ENCODE results near the gene ABCD1.
"Not testable (repeated sequence)": the region's sequence is repeated elsewhere in the genome, so short reads cannot be mapped to it uniquely, and the experiment has no call there.

ABCD1 gene

DNA sequence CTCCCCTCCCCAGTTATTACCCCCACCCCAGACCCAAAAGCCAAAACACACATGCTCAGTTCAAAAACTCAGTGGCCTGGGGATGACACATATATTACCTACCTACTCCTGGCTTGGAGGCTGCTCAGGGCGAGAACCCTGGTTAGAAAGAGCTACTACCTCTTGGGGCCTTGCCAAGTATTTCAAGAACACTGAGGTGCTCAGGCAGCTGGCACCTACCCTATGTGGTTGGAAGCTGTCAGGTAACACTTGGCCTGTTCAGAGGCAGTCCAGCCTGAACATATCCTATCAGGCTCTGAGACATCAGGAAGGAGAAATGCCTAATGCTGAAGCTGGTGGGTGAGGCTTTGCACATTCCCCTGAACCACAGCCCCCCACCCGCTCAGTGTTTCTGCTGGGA is 5.4 kb upstream of the ABCD1 start:
- H3K27ac Mint-ChIP-seq: no peak overlapping the region
- no peaks in the 10 kb centered on the region for H3K9me3 Mint-ChIP-seq
- no peak for DNase-seq
- peaks cover 15% of the 10 kb centered on the region for H3K4me1 Mint-ChIP-seq (ENCODE audit: low read depth)
- peaks cover 81% of the 10 kb centered on the region for H3K36me3 Mint-ChIP-seq (ENCODE audit: low read depth)
- H3K4me3 Mint-ChIP-seq: no peak overlapping the region
- H3K27me3 Mint-ChIP-seq: peaks cover 37% of the 10 kb centered on the region

DNA sequence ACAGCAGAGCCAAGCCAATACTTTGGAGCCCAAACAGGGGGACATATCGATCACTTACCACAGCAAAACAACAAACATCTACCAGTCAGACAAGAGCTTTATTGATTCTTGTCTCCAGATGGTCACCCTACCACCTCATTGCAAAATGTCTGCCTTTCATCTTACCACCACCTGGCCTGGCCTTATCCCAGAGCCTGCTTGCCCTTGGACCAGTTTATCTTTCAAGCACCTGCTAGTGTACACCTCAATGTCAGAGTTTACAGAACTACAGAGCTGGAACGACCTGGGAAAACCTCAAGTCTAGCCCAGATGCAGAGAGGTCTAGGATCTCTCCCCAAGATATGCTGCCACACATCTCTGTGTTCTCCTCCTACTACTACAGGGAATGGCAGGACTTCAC is 5.0 kb upstream of the ABCD1 start:
- no peaks in the 10 kb centered on the region for H3K9me3 Mint-ChIP-seq
- H3K4me3 Mint-ChIP-seq: no peak overlapping the region
- no peak for DNase-seq
- peaks cover 15% of the 10 kb centered on the region for H3K4me1 Mint-ChIP-seq (ENCODE audit: low read depth)
- H3K27me3 Mint-ChIP-seq: peaks cover 34% of the 10 kb centered on the region
- peaks cover 77% of the 10 kb centered on the region for H3K36me3 Mint-ChIP-seq (ENCODE audit: low read depth)
- no peak overlapping the region for H3K27ac Mint-ChIP-seq

DNA sequence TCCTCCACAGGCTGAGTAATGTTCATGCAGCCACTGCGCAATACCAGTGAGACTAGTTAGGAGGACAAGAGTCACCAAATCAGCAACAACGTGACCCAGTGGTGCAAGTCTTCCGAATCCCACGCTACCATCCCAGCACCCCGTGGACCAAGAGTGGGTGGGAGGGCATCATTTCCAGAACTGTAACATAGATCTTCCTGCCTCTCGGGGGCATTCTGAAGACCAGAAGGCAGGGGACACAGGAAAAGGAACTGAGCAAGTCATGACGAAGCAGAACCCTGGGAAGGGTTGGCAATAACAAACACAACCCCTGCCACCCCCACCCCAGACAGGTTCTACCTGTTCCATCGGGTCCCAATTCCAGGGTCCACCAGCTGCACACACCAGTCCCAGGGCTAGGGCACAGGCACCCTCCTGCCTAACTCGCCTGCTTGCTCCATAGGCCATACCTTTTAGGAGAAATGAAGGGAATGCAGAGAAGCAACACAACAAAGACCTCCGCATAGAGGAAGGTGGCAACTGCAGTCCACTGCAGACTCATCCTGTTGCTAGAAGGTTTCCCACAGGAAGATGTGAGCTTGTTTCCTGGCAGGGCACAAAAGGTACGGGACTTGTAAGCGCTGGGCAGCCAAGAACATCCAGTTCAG is 1.8 kb upstream of the ABCD1 start:
- Mint-ChIP-seq H3K27me3 (peaks cover 24% of the 10 kb centered on the region), H3K4me1 (ENCODE audit: low read depth) (peaks cover 37% of the 10 kb centered on the region), H3K4me3 (peak overlapping the region; percentile 90), H3K9me3 (no peaks in the 10 kb centered on the region), H3K27ac (peak overlapping the region; percentile 90), H3K36me3 (ENCODE audit: low read depth) (peaks cover 52% of the 10 kb centered on the region)
- DNase-seq: no peak

DNA sequence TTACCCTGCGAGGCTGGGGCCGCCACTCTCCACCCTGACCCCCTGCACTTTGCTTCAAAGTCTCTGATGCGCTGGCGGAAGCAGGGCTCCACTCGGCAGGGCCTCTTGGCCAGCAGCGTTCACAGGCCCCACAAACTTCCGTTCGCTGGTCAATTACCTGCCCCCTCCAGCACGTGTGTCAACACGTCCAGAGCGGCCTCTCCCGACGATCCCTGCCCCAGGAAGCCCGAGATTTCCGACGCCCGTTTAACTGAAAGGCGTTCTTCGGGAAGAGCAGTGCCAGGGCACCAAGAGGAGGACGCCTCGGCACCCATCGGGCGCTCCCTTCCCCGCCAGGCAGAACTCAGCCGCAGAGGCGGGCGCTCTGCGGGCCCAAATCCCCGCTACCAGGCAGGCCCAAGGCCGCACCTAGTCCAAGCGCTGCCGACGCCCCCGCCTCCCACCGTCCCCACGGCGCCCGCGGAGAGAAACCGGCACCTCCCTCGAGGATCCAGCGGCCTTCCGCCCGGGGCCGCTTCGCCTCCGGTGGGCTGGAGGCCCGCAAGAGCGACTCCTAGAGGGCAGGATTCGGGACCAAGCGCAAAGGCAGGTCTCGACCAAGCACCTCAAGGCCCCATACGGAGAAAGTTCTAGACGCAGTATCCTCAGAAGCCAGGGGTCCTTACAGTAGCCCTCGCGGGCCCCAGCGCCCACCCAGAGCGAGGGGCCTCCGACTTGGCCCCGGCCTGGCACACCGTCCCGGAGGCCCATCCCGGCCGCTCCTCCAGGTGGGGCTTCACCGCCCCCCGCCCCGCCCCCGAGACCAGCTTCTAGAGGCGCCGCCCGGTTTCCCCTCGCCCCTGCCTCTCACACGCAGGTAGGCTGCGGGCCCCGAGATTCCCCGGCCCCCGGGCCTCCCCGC is 1.1 kb upstream of the ABCD1 start:
- Mint-ChIP-seq H3K27me3 (peaks cover 24% of the 10 kb centered on the region), H3K27ac (peak overlapping the region; percentile 90), H3K36me3 (ENCODE audit: low read depth) (peaks cover 44% of the 10 kb centered on the region), H3K9me3 (no peaks in the 10 kb centered on the region), H3K4me3 (peak overlapping the region; percentile 90), H3K4me1 (ENCODE audit: low read depth) (peaks cover 38% of the 10 kb centered on the region)
- DNase-seq: peak; percentile 57

DNA sequence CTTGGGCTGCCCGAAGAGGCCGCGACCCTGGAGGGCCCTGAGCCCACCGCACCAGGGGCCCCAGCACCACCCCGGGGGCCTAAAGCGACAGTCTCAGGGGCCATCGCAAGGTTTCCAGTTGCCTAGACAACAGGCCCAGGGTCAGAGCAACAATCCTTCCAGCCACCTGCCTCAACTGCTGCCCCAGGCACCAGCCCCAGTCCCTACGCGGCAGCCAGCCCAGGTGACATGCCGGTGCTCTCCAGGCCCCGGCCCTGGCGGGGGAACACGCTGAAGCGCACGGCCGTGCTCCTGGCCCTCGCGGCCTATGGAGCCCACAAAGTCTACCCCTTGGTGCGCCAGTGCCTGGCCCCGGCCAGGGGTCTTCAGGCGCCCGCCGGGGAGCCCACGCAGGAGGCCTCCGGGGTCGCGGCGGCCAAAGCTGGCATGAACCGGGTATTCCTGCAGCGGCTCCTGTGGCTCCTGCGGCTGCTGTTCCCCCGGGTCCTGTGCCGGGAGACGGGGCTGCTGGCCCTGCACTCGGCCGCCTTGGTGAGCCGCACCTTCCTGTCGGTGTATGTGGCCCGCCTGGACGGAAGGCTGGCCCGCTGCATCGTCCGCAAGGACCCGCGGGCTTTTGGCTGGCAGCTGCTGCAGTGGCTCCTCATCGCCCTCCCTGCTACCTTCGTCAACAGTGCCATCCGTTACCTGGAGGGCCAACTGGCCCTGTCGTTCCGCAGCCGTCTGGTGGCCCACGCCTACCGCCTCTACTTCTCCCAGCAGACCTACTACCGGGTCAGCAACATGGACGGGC is 579 bp downstream of the ABCD1 start:
- no peak for DNase-seq
- Mint-ChIP-seq H3K27ac (peak overlapping the region; percentile 63), H3K4me3 (peak overlapping the region; percentile 60)

DNA sequence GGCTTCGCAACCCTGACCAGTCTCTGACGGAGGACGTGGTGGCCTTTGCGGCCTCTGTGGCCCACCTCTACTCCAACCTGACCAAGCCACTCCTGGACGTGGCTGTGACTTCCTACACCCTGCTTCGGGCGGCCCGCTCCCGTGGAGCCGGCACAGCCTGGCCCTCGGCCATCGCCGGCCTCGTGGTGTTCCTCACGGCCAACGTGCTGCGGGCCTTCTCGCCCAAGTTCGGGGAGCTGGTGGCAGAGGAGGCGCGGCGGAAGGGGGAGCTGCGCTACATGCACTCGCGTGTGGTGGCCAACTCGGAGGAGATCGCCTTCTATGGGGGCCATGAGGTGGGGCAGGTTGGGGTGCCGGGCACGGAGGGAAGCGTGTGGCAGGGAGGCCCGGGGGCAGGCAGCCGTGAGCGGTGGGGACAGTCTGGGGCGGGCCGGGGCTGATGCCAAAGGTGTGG is 1.2 kb downstream of the ABCD1 start:
- peaks cover 37% of the 10 kb centered on the region for H3K4me1 Mint-ChIP-seq (ENCODE audit: low read depth)
- peaks cover 23% of the 10 kb centered on the region for H3K36me3 Mint-ChIP-seq (ENCODE audit: low read depth)
- peak overlapping the region; percentile 39 for H3K4me3 Mint-ChIP-seq
- H3K27ac Mint-ChIP-seq: no peak overlapping the region
- DNase-seq: no peak
- peaks cover 24% of the 10 kb centered on the region for H3K27me3 Mint-ChIP-seq
- no peaks in the 10 kb centered on the region for H3K9me3 Mint-ChIP-seq

More for the DNA sequence above, 579 bp downstream of the ABCD1 start:
- Mint-ChIP-seq H3K4me1 (ENCODE audit: low read depth) (peaks cover 33% of the 10 kb centered on the region), H3K9me3 (no peaks in the 10 kb centered on the region), H3K27me3 (peaks cover 28% of the 10 kb centered on the region), H3K36me3 (ENCODE audit: low read depth) (peaks cover 29% of the 10 kb centered on the region)

DNA sequence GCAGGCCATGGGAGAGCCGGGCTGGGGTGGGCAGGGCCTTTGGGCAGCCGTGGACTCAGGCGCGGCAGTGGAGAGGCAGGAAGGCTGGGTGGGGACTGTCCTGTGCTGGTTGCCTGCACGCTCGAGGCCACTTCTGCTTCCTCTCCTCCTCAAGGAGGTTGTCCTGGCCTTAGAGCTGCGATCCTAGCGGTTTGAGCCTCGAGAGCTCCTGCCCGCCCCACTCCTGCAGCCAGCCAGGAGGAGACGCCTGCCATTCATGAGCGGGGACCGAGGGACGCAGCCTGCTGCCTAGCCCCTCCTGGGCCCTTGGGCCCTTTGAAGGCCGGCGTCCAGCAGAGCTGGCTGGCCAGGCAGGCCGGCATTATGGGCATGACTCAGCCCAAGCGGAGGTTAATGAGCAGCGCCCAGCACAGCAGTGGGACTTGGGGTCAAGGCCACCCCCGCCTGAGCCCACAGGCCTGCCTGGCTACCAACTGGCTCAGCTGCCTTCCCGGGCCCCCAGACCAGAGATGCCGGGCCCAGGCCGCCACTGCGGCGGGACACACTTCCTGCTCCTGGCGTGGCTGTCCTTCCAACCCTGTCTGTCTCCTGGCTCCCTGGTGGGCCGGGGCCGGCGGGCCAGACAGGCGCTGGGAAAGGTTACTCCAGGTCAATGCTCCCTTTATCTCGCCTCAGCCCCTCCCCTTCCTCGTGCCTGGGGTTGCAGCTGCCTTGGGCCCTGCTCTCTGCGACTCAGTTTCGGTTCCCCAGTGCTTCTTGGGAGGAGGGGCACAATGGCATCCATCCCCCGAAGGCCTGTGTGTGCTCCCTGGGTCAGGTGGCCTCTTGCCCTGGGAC is 1.8 kb downstream of the ABCD1 start:
- Mint-ChIP-seq H3K36me3 (ENCODE audit: low read depth) (peaks cover 19% of the 10 kb centered on the region), H3K9me3 (peaks cover under 1% of the 10 kb centered on the region), H3K4me3 (peak overlapping the region; percentile 52), H3K27me3 (peaks cover 23% of the 10 kb centered on the region), H3K27ac (peak overlapping the region; percentile 29), H3K4me1 (ENCODE audit: low read depth) (peaks cover 43% of the 10 kb centered on the region)
- peak; percentile 51 for DNase-seq

DNA sequence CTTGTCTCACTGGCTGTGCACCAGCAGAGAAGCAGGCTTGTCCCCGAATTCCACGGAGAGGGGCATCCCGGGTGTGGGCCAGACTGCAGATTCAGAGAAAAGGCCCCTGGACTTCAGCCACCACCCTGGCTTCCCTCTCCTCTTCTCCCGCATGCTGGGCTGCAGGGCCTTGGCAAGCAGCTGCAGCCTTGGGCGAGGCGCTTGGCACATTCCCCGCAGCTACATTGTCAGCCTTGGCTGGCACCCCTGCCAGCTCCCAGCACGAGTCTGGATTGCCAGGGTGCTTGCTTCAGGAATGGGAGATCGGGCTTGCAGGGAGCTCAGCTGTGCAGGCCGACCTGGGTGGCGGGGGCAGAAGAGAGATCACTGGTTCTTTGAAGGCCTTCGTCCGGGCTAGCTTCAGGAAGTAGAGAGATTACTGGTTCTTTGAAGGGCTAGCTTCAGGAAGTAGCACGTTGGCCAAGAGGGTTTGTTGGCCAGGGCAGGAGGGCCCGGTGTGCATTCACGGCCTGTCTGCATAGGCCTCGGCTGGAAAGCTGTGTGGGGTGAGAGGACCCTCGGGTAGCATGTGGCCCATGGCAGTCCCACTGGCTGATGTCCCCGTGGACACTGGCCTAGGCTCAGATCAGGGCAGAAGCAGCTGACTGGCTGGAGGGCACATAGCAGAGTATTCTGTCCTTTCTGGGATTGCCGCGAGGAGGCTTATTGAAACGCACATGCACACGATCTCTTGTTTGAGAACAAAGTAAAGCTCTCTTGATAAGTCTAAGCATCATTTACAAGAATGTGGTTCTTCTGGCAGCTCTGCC is 2.7 kb downstream of the ABCD1 start:
- DNase-seq: no peak
- Mint-ChIP-seq H3K36me3 (ENCODE audit: low read depth) (peaks cover 13% of the 10 kb centered on the region), H3K4me1 (ENCODE audit: low read depth) (peaks cover 44% of the 10 kb centered on the region), H3K27ac (peak overlapping the region; percentile 29), H3K27me3 (peaks cover 23% of the 10 kb centered on the region), H3K4me3 (peak overlapping the region; percentile 52), H3K9me3 (peaks cover 4% of the 10 kb centered on the region)

DNA sequence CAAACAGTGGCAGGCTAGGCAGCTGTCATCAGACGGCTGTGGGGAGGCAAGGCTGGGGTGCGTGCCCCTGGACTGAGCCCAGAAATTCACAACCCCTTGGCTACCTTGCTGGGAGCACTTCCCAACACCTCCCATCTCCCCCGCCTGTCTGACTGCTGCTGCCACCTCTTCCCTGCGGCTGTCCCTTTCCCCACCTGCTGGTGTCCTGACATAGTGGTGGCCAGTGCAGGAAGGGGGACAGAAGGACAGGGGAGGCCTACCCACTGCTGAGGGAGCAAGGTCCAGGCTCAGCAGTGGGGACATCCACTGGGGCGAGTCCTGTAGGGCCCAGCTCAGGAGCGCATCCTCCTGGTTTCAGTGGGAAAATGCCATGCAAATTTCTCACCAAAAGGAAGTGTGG is 3.4 kb downstream of the ABCD1 start:
- peaks cover 4% of the 10 kb centered on the region for H3K9me3 Mint-ChIP-seq
- no peak for DNase-seq
- peaks cover 6% of the 10 kb centered on the region for H3K36me3 Mint-ChIP-seq (ENCODE audit: low read depth)
- peaks cover 40% of the 10 kb centered on the region for H3K4me1 Mint-ChIP-seq (ENCODE audit: low read depth)
- H3K27ac Mint-ChIP-seq: no peak overlapping the region
- no peak overlapping the region for H3K4me3 Mint-ChIP-seq
- peaks cover 17% of the 10 kb centered on the region for H3K27me3 Mint-ChIP-seq

DNA sequence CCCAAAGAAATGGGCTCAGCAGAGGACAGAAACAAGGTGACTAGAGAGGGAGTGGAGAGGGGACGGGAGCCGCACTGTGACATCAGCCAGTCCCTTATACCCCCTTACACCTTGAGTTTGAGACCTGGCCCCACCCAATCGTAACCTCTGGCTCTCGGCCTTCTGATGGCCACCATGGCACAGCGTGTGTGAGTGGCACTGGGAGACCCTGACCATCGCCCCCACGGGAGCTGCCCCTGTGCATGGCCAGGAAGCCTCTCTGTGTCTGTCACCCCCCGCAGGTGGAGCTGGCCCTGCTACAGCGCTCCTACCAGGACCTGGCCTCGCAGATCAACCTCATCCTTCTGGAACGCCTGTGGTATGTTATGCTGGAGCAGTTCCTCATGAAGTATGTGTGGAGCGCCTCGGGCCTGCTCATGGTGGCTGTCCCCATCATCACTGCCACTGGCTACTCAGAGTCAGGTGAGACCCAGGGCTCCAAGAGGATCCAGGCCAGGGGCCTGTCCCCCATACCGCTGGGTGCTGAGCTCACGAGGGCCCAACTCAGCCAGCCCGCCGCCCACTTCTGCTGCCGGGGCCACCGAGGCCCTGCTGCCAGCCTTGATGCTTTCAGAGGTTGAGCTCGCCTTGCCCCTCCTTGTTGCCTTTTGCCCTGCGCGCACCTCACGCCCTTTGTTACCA is 4.4 kb downstream of the ABCD1 start:
- no peak overlapping the region for H3K4me3 Mint-ChIP-seq
- H3K27me3 Mint-ChIP-seq: peaks cover 18% of the 10 kb centered on the region
- no peak for DNase-seq
- peaks cover 1% of the 10 kb centered on the region for H3K36me3 Mint-ChIP-seq (ENCODE audit: low read depth)
- H3K9me3 Mint-ChIP-seq: peaks cover 4% of the 10 kb centered on the region
- no peak overlapping the region for H3K27ac Mint-ChIP-seq
- peaks cover 40% of the 10 kb centered on the region for H3K4me1 Mint-ChIP-seq (ENCODE audit: low read depth)

DNA sequence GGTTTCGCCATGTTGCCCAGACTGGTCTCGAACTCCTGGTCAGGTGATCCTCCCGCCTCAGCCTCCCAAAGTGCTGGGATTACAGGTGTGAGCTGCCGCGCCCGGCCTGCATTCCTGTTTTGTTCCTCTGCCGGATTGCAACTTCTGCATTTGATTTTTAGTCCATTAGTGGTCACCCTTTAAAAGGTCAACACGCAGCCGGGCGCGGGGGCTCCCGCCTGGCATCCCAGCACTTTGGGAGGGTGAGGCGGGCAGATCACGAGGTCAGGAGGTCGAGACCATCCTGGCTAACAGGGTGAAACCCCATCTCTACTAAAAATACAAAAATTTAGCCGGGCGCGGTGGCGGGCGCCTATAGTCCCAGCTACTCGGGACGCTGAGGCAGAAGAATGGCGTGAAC is 5.5 kb downstream of the ABCD1 start:
- H3K36me3 Mint-ChIP-seq (ENCODE audit: low read depth); H3K4me3 Mint-ChIP-seq; DNase-seq; H3K27ac Mint-ChIP-seq; H3K9me3 Mint-ChIP-seq: not testable (repeated sequence)
- H3K4me1 Mint-ChIP-seq (ENCODE audit: low read depth): peaks cover 45% of the 10 kb centered on the region
- peaks cover 18% of the 10 kb centered on the region for H3K27me3 Mint-ChIP-seq

DNA sequence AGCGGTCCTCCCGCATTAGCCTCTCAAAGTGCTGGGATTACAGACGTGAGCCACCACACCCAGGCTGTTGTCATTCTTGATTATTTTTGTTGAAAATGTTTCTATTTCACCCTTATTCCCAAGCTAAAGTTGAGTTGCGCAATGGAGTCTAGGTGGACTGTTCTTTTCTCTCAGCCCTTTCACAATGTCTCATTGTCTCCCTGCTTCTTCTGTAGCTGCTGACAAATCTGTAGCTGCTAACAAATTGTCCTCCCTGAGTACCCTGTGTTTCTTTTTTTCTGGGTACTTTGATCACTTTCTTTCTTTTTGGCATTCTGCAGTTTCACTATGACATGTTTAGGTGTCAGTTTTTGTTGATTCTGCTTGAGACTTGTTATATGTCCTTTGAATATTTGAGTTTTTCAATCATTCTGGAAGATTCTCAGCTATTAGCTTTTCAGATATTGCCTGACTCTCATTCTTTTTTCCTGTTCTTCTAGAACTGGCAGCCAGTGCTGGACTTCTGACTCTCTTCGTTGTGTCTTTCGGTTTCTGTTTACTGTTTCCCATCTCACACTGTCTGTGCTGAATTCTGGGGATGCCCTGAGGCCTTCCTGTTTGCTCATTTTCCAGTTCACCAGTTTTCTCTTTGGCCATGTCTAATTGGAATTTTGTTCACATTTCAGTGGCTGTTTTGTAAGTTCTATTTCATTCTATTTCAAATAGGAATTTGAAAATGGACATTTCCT is 6.6 kb downstream of the ABCD1 start:
- Mint-ChIP-seq H3K27ac (peak overlapping the region; percentile 1), H3K9me3 (peaks cover 4% of the 10 kb centered on the region), H3K4me1 (ENCODE audit: low read depth) (peaks cover 42% of the 10 kb centered on the region), H3K27me3 (peaks cover 20% of the 10 kb centered on the region), H3K36me3 (ENCODE audit: low read depth) (peaks cover 1% of the 10 kb centered on the region), H3K4me3 (no peak overlapping the region)
- DNase-seq: no peak
